Sigmoid colon (tissue), 7 donors: ENCODE measurements around the gene EMP2. TPM values are rescaled to one million over a fixed set of nuclear protein-coding genes. Genes with fewer than 3 reads are reported as not detected.
A peak's percentile ranks its signal among the peaks of the same experiment; 100 is the strongest.

ENCODE experiments used
- DNase-seq: peaks from one replicate; pipeline ENCODE4 v3.0.0-alpha.2; 2019
- H3K27ac ChIP-seq, 4 donors: fragments of 200-600 bp; sonication (generic); one replicate each; pipeline ENCODE4 v1.5.1; 2016 to 2019; ENCODE audit warnings: mild to moderate bottlenecking in 1 of 4
- H3K27me3 ChIP-seq, 3 donors: fragments of 200-600 bp; sonication (generic); one replicate each; pipeline ENCODE4 v1.5.1; 2019; ENCODE audit warnings: mild to moderate bottlenecking in 1 of 3
- H3K36me3 ChIP-seq, 4 donors: fragments of 200-600 bp; sonication (generic); one replicate each; pipeline ENCODE4 v1.5.1; 2016 to 2019
- H3K4me1 ChIP-seq, 4 donors: fragments of 200-600 bp; sonication (generic); one replicate each; pipeline ENCODE4 v1.5.1; 2017 to 2019
- H3K4me3 ChIP-seq, 4 donors: fragments of 200-600 bp; sonication (generic); one replicate each; pipeline ENCODE4 v1.5.1; 2017 to 2019; ENCODE audit warnings: mild to moderate bottlenecking in 2 of 4, moderate library complexity in 1 of 4
- H3K9me3 ChIP-seq, 4 donors: fragments of 200-600 bp in 3 of 4; sonication (generic) in 3 of 4; one replicate each; pipeline versions ENCODE4 v1.5.1 to v1.6.1; 2013 to 2019
- CTCF ChIP-seq, 4 experiments: fragments of 450-650 bp in 3 of 4; fragments of 200-600 bp in 1 of 4; IDR thresholded peaks; one replicate each; pipeline ENCODE4 v1.5.1; 2016 to 2019; ENCODE audit warnings: antibody characterized with exemption in 4 of 4, mild to moderate bottlenecking in 3 of 4, moderate library complexity in 2 of 4
- EP300 ChIP-seq, 4 donors: sonication (generic); formaldehyde crosslinking; IDR thresholded peaks; one replicate each; pipeline ENCODE4 v1.6.1; 2017; ENCODE audit warnings: antibody characterized with exemption in 4 of 4
- POLR2A ChIP-seq, 2 donors: fragments of 450-650 bp; IDR thresholded peaks; one replicate each; pipeline ENCODE4 v1.6.1; 2016; ENCODE audit warnings: antibody characterized with exemption in 2 of 2, mild to moderate bottlenecking in 2 of 2, moderate library complexity in 2 of 2
- POLR2AphosphoS5 ChIP-seq, 4 donors: sonication (generic); formaldehyde crosslinking; IDR thresholded peaks; one replicate each; pipeline ENCODE4 v1.6.1; 2017; ENCODE audit warnings: antibody characterized with exemption in 4 of 4
- WGBS, 2 donors: extraction: QIAGEN DNeasy Blood & Tissue Kit; methylation state at CpG; one replicate each; pipeline ENCODE4 v1.1.7; 2013; 5-methylcytosine and 5-hydroxymethylcytosine counted together
- intact Hi-C: fragments of 100-400 bp; cut with DNase I; formaldehyde crosslinking; loops from one replicate; pipeline ENCODE4 v1.15.1; 2023
- polyA plus RNA-seq, 3 donors: library from polyadenylated mRNA; stranded (reverse); fragments of 200-250 nt; gene quantifications; one replicate each; pipeline ENCODE4 v1.2.3, GENCODE V29; 2013
- total RNA-seq, 4 donors: library from RNA; depleted of rRNA; stranded (reverse); fragments of >200 nt; gene quantifications; one replicate each; pipeline ENCODE4 v1.1.0, GENCODE V29; 2016
- donor health status: healthy with polysubstance abuse.
- donor health status: Bipolar disorder and iron deficiency.
- donor health status: healthy.

The EMP2 gene
- total and polyA plus RNA-seq, 7 donors = 7.2 to 57.3 (median 39.2) TPM

GRCh38 chr16:10584981-10585438 lies 4.6 kb upstream of the EMP2 start:
- no peak for DNase-seq
- 58 to 63% methylated on average over 5 of the region's 5 CpGs for WGBS, 2 donors
- no peak overlapping the region for H3K4me3 ChIP-seq
- TF ChIP-seq EP300 (IDR thresholded peaks at IDR 0.05) (no peak), CTCF (IDR thresholded peaks at IDR 0.05) (no peak), POLR2A (IDR thresholded peaks at IDR 0.05) (no peak), POLR2AphosphoS5 (IDR thresholded peaks at IDR 0.05) (no peak)
- H3K9me3 ChIP-seq = no peaks in the 10 kb centered on the region
- intact Hi-C loops = loop anchor here (10.0 kb wide), 1 partner anchor 240 kb away; no protein-coding TSS in a partner anchor
- peaks cover 0 to 10% (median 8%) of the 10 kb centered on the region in 4 donors for H3K4me1 ChIP-seq
- H3K36me3 ChIP-seq = no peaks in the 10 kb centered on the region
- no peak overlapping the region for H3K27ac ChIP-seq
- no peaks in the 10 kb centered on the region for H3K27me3 ChIP-seq

GRCh38 chr16:10583269-10583668 lies 2.9 kb upstream of the EMP2 start:
- H3K27me3 ChIP-seq = no peaks in the 10 kb centered on the region
- WGBS, 2 donors = 91 to 93% methylated on average over 4 of the region's 4 CpGs
- TF ChIP-seq POLR2AphosphoS5 (IDR thresholded peaks at IDR 0.05) = no peak
- TF ChIP-seq POLR2A (IDR thresholded peaks at IDR 0.05) = no peak
- no peak for TF ChIP-seq EP300 (IDR thresholded peaks at IDR 0.05)
- no peak for TF ChIP-seq CTCF (IDR thresholded peaks at IDR 0.05)
- no peaks in the 10 kb centered on the region for H3K36me3 ChIP-seq
- no peaks in the 10 kb centered on the region for H3K9me3 ChIP-seq
- H3K4me3 ChIP-seq = no peak overlapping the region
- H3K4me1 ChIP-seq = peaks cover 0 to 27% (median 23%) of the 10 kb centered on the region in 4 donors
- no peak for DNase-seq
- H3K27ac ChIP-seq = no peak overlapping the region
- intact Hi-C loops = loop anchor here (10.0 kb wide), 1 partner anchor 242 kb away; no protein-coding TSS in a partner anchor

GRCh38 chr16:10581507-10581906 lies 1.1 kb upstream of the EMP2 start:
- H3K9me3 ChIP-seq = no peaks in the 10 kb centered on the region
- WGBS, 2 donors = 65 to 66% methylated on average over 2 of the region's 2 CpGs
- no peaks in the 10 kb centered on the region for H3K36me3 ChIP-seq
- H3K4me1 ChIP-seq = peaks cover 0 to 44% (median 41%) of the 10 kb centered on the region in 4 donors
- intact Hi-C loops = loop anchor here (2.0 to 10.0 kb wide), 4 partner anchors 61 to 339 kb away; no protein-coding TSS in a partner anchor
- H3K27ac ChIP-seq = peak overlapping the region; percentile 98 to 99 (median 98)
- H3K27me3 ChIP-seq = no peaks in the 10 kb centered on the region
- DNase-seq = no peak
- no peak overlapping the region for H3K4me3 ChIP-seq
- no peak for TF ChIP-seq EP300 (IDR thresholded peaks at IDR 0.05)
- no peak for TF ChIP-seq CTCF (IDR thresholded peaks at IDR 0.05)
- TF ChIP-seq POLR2A (IDR thresholded peaks at IDR 0.05) = no peak
- TF ChIP-seq POLR2AphosphoS5 (IDR thresholded peaks at IDR 0.05) = no peak

GRCh38 chr16:10580883-10581247 lies 467 bp upstream of the EMP2 start:
- 17 to 35% methylated on average over 7 of the region's 7 CpGs for WGBS, 2 donors
- intact Hi-C loops = loop anchor here (2.0 to 10.0 kb wide), 4 partner anchors 60 to 340 kb away; no protein-coding TSS in a partner anchor
- H3K36me3 ChIP-seq = no peaks in the 10 kb centered on the region
- H3K9me3 ChIP-seq = no peaks in the 10 kb centered on the region
- no peak for DNase-seq
- H3K27ac ChIP-seq = peak overlapping the region; percentile 98 to 99 (median 98)
- peak overlapping the region; percentile 95 to 99 (median 98) for H3K4me3 ChIP-seq
- H3K4me1 ChIP-seq = peaks cover 0 to 51% (median 47%) of the 10 kb centered on the region in 4 donors
- no peaks in the 10 kb centered on the region for H3K27me3 ChIP-seq
- no peak for TF ChIP-seq EP300 (IDR thresholded peaks at IDR 0.05)
- no peak for TF ChIP-seq POLR2AphosphoS5 (IDR thresholded peaks at IDR 0.05)
- TF ChIP-seq CTCF (IDR thresholded peaks at IDR 0.05) = no peak
- no peak for TF ChIP-seq POLR2A (IDR thresholded peaks at IDR 0.05)

GRCh38 chr16:10579575-10579964 lies 828 bp downstream of the EMP2 start:
- DNase-seq = no peak
- H3K27me3 ChIP-seq = no peaks in the 10 kb centered on the region
- peak overlapping the region; percentile 98 to 99 (median 98) for H3K27ac ChIP-seq
- H3K4me3 ChIP-seq = peak overlapping the region; percentile 95 to 99 (median 98)
- TF ChIP-seq EP300 (IDR thresholded peaks at IDR 0.05) = no peak
- TF ChIP-seq POLR2A (IDR thresholded peaks at IDR 0.05) = no peak
- no peak for TF ChIP-seq CTCF (IDR thresholded peaks at IDR 0.05)
- TF ChIP-seq POLR2AphosphoS5 (IDR thresholded peaks at IDR 0.05) = no peak
- intact Hi-C loops = no loop called here
- 6 to 27% methylated on average over 6 of the region's 6 CpGs for WGBS, 2 donors
- H3K9me3 ChIP-seq = no peaks in the 10 kb centered on the region
- H3K36me3 ChIP-seq = no peaks in the 10 kb centered on the region
- peaks cover 0 to 56% (median 53%) of the 10 kb centered on the region in 4 donors for H3K4me1 ChIP-seq
